ENCODE measurements around the gene SLC25A25. TPM values are rescaled to one million over a fixed set of nuclear protein-coding genes. Genes with fewer than 3 reads are reported as not detected.
"Not testable (repeated sequence)": the region's sequence is repeated elsewhere in the genome, so short reads cannot be mapped to it uniquely, and the experiment has no call there.

The SLC25A25 gene
- total RNA-seq, 2 experiments from 2014 or later = 16.9 to 17.7 TPM

DNA sequence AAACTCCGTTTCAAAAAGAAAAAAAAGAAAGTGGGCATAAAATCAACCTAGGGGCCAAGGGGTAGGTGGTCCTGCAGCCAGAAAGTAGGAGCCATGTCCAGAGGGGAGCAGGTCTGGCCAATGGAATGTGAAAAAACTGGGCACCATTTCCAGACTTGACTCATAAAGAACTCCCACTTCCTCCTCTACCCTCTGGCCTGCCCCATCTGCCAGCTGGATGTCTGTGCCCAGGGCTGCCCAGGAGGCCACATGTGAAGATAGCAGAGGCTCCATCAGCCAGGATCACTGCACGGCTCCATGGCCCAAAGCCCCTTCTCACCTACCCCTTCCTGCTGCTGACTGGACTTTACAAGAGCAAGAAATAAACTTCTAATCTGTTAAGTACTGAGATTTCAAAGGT lies 45.1 kb upstream of the SLC25A25 start:
- Mint-ChIP-seq H3K36me3 (ENCODE audit: low read depth) (no peaks in the 10 kb centered on the region), H3K4me3 (peak overlapping the region; percentile 58), H3K27ac (peak overlapping the region; percentile 94), H3K27me3 (no peaks in the 10 kb centered on the region), H3K9me3 (no peaks in the 10 kb centered on the region), H3K4me1 (ENCODE audit: low read depth) (peaks cover 81% of the 10 kb centered on the region)
- ATAC-seq (ENCODE audit: poor library complexity) (no peak), DNase-seq (no peak)
- CTCF ChIA-PET = interaction anchor here (1.3 kb wide), 1 partner anchor 13 kb away, joined by 4 read pairs; no protein-coding TSS in a partner anchor
- intact Hi-C loops (cut with DNase I, micrococcal nuclease) = loop anchor here in 1 of 2 experiments (1.0 kb wide), 1 partner anchor 12 kb away; no protein-coding TSS in a partner anchor
- H3K4me3 ChIP-seq (ENCODE audit: low read length) = no peak overlapping the region
- H3K36me3 ChIP-seq (ENCODE audit: insufficient read depth, low read length) = no peaks in the 10 kb centered on the region
- no peaks in the 10 kb centered on the region for H3K9me3 ChIP-seq (ENCODE audit: control insufficient read depth in 1 of 2, insufficient read depth in 1 of 2, low read length in 2 of 2)
- H3K27me3 ChIP-seq (ENCODE audit: control insufficient read depth in 1 of 2, insufficient read depth in 2 of 2, low read length in 2 of 2) = no peaks in the 10 kb centered on the region
- POLR2A ChIA-PET = interaction anchor here (0.6 to 21.3 kb wide), 3 partner anchors 8 to 54 kb away, joined by 3 to 1020 read pairs (median 21); partner anchors contain the start of gene EEIG1
- peak overlapping the region in 1 of 2 donors; percentile 94 for H3K27ac ChIP-seq (ENCODE audit: low read depth in 1 of 2, low read length in 2 of 2)
- TF ChIP-seq, protein P1, sequence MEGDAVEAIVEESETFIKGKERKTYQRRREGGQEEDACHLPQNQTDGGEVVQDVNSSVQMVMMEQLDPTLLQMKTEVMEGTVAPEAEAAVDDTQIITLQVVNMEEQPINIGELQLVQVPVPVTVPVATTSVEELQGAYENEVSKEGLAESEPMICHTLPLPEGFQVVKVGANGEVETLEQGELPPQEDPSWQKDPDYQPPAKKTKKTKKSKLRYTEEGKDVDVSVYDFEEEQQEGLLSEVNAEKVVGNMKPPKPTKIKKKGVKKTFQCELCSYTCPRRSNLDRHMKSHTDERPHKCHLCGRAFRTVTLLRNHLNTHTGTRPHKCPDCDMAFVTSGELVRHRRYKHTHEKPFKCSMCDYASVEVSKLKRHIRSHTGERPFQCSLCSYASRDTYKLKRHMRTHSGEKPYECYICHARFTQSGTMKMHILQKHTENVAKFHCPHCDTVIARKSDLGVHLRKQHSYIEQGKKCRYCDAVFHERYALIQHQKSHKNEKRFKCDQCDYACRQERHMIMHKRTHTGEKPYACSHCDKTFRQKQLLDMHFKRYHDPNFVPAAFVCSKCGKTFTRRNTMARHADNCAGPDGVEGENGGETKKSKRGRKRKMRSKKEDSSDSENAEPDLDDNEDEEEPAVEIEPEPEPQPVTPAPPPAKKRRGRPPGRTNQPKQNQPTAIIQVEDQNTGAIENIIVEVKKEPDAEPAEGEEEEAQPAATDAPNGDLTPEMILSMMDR (IDR thresholded peaks at IDR 0.05) = no peak
- peaks cover 86% of the 10 kb centered on the region for H3K4me1 ChIP-seq (ENCODE audit: insufficient read depth, low read length)

DNA sequence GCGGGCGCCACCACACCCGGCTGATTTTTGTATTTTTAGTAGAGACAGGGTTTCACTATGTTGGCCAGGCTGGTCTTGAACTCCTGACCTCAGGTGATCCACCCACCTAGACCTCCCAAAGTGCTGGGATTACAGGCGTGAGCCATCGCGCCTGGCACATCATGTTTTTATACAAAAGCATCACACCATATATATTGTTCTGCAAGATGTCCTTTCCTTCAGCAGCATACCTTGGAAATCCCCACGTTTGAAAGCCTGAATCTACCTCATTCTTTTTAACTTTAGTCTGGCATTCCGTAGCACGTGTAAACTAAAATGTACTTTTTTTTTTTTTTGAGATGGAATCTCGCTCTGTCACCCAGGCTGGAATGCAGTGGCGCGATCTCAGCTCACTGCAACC lies 44.4 kb upstream of the SLC25A25 start:
- H3K36me3 ChIP-seq (ENCODE audit: insufficient read depth, low read length); ATAC-seq (ENCODE audit: poor library complexity); H3K4me3 ChIP-seq (ENCODE audit: low read length); H3K36me3 Mint-ChIP-seq (ENCODE audit: low read depth); H3K27me3 ChIP-seq (ENCODE audit: control insufficient read depth in 1 of 2, insufficient read depth in 2 of 2, low read length in 2 of 2); H3K9me3 Mint-ChIP-seq; H3K9me3 ChIP-seq (ENCODE audit: control insufficient read depth in 1 of 2, insufficient read depth in 1 of 2, low read length in 2 of 2); H3K27me3 Mint-ChIP-seq; intact Hi-C loops (cut with DNase I, micrococcal nuclease): not testable (repeated sequence)
- H3K4me3 Mint-ChIP-seq = peak overlapping the region; percentile 18
- peak in 3 of 14 experiments; percentile 38 to 73 (median 70) for DNase-seq
- H3K27ac Mint-ChIP-seq = peak overlapping the region; percentile 94
- Histone ChIP-seq H3K4me1 (ENCODE audit: insufficient read depth, low read length) (peaks cover 91% of the 10 kb centered on the region), H3K27ac (ENCODE audit: low read depth in 1 of 2, low read length in 2 of 2) (peak overlapping the region in 1 of 2 donors; percentile 94)
- ChIA-PET POLR2A (interaction anchor here (0.8 to 21.3 kb wide), 3 partner anchors 14 to 118 kb away, joined by 3 to 1020 read pairs (median 253); partner anchors contain the start of gene EEIG1), CTCF (interaction anchor here (1.3 to 6.4 kb wide), 4 partner anchors 12 to 81 kb away, joined by 4 to 41 read pairs (median 6); no protein-coding TSS in a partner anchor)
- H3K4me1 Mint-ChIP-seq (ENCODE audit: low read depth) = peaks cover 88% of the 10 kb centered on the region

DNA sequence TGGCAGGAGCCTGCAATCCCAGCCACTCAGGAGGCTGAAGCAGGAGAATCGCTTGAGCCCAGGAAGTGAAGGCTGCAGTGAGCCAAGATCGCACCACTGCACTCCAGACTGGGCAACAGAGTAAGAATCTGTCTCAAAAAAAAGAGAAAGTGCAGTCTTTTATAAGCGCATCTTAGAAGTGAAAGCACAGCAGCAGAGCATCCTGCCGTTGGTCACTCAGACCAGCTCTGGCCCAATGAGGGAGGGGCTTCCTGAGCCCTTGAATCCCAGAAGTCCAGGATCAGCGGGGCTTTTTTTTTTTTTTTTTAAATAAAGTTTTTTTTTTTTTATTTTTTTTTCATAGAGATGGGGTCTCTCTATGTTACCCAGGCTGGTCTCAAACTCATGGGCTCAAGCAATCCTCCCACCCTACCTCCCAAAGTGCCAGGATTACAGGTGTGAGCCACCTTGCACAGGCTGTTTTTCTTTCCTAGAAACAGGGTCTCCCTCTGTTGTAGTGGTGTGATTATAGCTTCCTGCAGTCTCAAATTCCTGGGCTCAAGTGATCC lies 43.2 kb upstream of the SLC25A25 start:
- no peaks in the 10 kb centered on the region for H3K27me3 ChIP-seq (ENCODE audit: control insufficient read depth in 1 of 2, insufficient read depth in 2 of 2, low read length in 2 of 2)
- peak overlapping the region; percentile 80 for H3K4me3 Mint-ChIP-seq
- peak overlapping the region; percentile 93 to 94 for H3K27ac ChIP-seq (ENCODE audit: low read depth in 1 of 2, low read length in 2 of 2)
- no peak for ATAC-seq (ENCODE audit: poor library complexity)
- intact Hi-C loops (cut with DNase I, micrococcal nuclease) = loop anchor here in 1 of 2 experiments (1.0 kb wide), 1 partner anchor 20 kb away; no protein-coding TSS in a partner anchor
- peak overlapping the region; percentile 50 for H3K4me3 ChIP-seq (ENCODE audit: low read length)
- peaks cover 96% of the 10 kb centered on the region for H3K4me1 ChIP-seq (ENCODE audit: insufficient read depth, low read length)
- H3K27me3 Mint-ChIP-seq = no peaks in the 10 kb centered on the region
- no peaks in the 10 kb centered on the region for H3K36me3 ChIP-seq (ENCODE audit: insufficient read depth, low read length)
- TF ChIP-seq, protein P1 (IDR thresholded peaks at IDR 0.05) = no peak
- peaks cover 94% of the 10 kb centered on the region for H3K4me1 Mint-ChIP-seq (ENCODE audit: low read depth)
- H3K9me3 Mint-ChIP-seq = no peaks in the 10 kb centered on the region
- H3K9me3 ChIP-seq (ENCODE audit: control insufficient read depth in 1 of 2, insufficient read depth in 1 of 2, low read length in 2 of 2) = no peaks in the 10 kb centered on the region
- POLR2A ChIA-PET = interaction anchor here (0.6 to 21.3 kb wide), 11 partner anchors 8 to 1011 kb away, joined by 3 to 1020 read pairs (median 14); partner anchors contain the start of genes EEIG1, MIGA2, NAIF1 and SLC25A25
- DNase-seq = peak in 3 of 14 experiments; percentile 39 to 57 (median 51)
- CTCF ChIA-PET = interaction anchor here (0.9 to 6.4 kb wide), 7 partner anchors 10 to 82 kb away, joined by 3 to 41 read pairs (median 4); partner anchors contain the start of gene EEIG1
- H3K36me3 Mint-ChIP-seq (ENCODE audit: low read depth) = no peaks in the 10 kb centered on the region
- peak overlapping the region; percentile 94 for H3K27ac Mint-ChIP-seq
